Measurements from ENCODE around the gene SLC12A8.

- TF ChIP-seq CTCF (conservative IDR thresholded peaks at IDR 0.05) (no peak), EZH2 (IDR thresholded peaks at IDR 0.05; ENCODE audit: low read depth) (no peak)
Observed at GRCh38 chr3:125103406-125103805, 109.1 kb downstream of the SLC12A8 start.

Measured in PC-9 (cell line).